ENCODE data around the gene MRPL12.
"Not testable (repeated sequence)": the region's sequence is repeated elsewhere in the genome, so short reads cannot be mapped to it uniquely, and the experiment has no call there.

MRPL12 gene

GRCh38 chr17:81666342-81667191, 36.6 kb upstream of the MRPL12 start, which contains the start of the genes CCDC137 and OXLD1:
TSS of gene CCDC137 (plus strand) at chr17:81666737. CDS start at chr17:81666767, 30 bp downstream.
TSS of gene OXLD1 (minus strand) at chr17:81666605. CDS start at chr17:81666577, 28 bp downstream.
- no peaks in the 10 kb centered on the region for H3K9me3 ChIP-seq (ENCODE audit: control insufficient read depth, insufficient read depth, low read depth, low read length)
- H3K27me3 ChIP-seq (ENCODE audit: control insufficient read depth, insufficient read depth, low read length), result no peaks in the 10 kb centered on the region
- H3K27ac ChIP-seq (ENCODE audit: low read depth, low read length), result peak within 1 kb of the TSS; percentile 94
- H3K9ac ChIP-seq (ENCODE audit: low read length), result peak within 1 kb of the TSS; percentile 99
- H3K4me1 ChIP-seq (ENCODE audit: control insufficient read depth, insufficient read depth, low read length), result peaks cover 15% of the 10 kb centered on the region
- H3K4me3 ChIP-seq (ENCODE audit: low read depth, low read length), result peak within 1 kb of the TSS; percentile 95
- peaks cover 50% of the 10 kb centered on the region for H3K36me3 ChIP-seq (ENCODE audit: control insufficient read depth, insufficient read depth, low read length)

GRCh38 chr17:81667754-81668153, 35.4 kb upstream of the MRPL12 start:
- no peak overlapping the region for H3K27ac ChIP-seq (ENCODE audit: low read depth, low read length)
- peaks cover 15% of the 10 kb centered on the region for H3K4me1 ChIP-seq (ENCODE audit: control insufficient read depth, insufficient read depth, low read length)
- peak overlapping the region; percentile 40 for H3K4me3 ChIP-seq (ENCODE audit: low read depth, low read length)
- H3K36me3 ChIP-seq (ENCODE audit: control insufficient read depth, insufficient read depth, low read length), result peaks cover 62% of the 10 kb centered on the region
- H3K9ac ChIP-seq (ENCODE audit: low read length), result no peak overlapping the region
- no peaks in the 10 kb centered on the region for H3K27me3 ChIP-seq (ENCODE audit: control insufficient read depth, insufficient read depth, low read length)
- no peaks in the 10 kb centered on the region for H3K9me3 ChIP-seq (ENCODE audit: control insufficient read depth, insufficient read depth, low read depth, low read length)

GRCh38 chr17:81672504-81672903, 30.7 kb upstream of the MRPL12 start:
- Histone ChIP-seq H3K36me3 (ENCODE audit: control insufficient read depth, insufficient read depth, low read length) (peaks cover 76% of the 10 kb centered on the region), H3K9me3 (ENCODE audit: control insufficient read depth, insufficient read depth, low read depth, low read length) (no peaks in the 10 kb centered on the region), H3K4me1 (ENCODE audit: control insufficient read depth, insufficient read depth, low read length) (0 out of 2 replicates have a peak, but pooled peaks cover 3% of the 10 kb centered on the region), H3K27me3 (ENCODE audit: control insufficient read depth, insufficient read depth, low read length) (no peaks in the 10 kb centered on the region), H3K27ac (ENCODE audit: low read depth, low read length) (no peak overlapping the region), H3K4me3 (ENCODE audit: low read depth, low read length) (no peak overlapping the region), H3K9ac (ENCODE audit: low read length) (no peak overlapping the region)

GRCh38 chr17:81672954-81673353, 30.2 kb upstream of the MRPL12 start:
- Histone ChIP-seq H3K36me3 (ENCODE audit: control insufficient read depth, insufficient read depth, low read length) (peaks cover 73% of the 10 kb centered on the region), H3K9ac (ENCODE audit: low read length) (no peak overlapping the region), H3K27me3 (ENCODE audit: control insufficient read depth, insufficient read depth, low read length) (no peaks in the 10 kb centered on the region), H3K4me1 (ENCODE audit: control insufficient read depth, insufficient read depth, low read length) (no peaks in the 10 kb centered on the region), H3K9me3 (ENCODE audit: control insufficient read depth, insufficient read depth, low read depth, low read length) (no peaks in the 10 kb centered on the region), H3K27ac (ENCODE audit: low read depth, low read length) (no peak overlapping the region), H3K4me3 (ENCODE audit: low read depth, low read length) (no peak overlapping the region)

GRCh38 chr17:81673561-81674258, 29.5 kb upstream of the MRPL12 start:
- Histone ChIP-seq H3K27me3 (ENCODE audit: control insufficient read depth, insufficient read depth, low read length) (no peaks in the 10 kb centered on the region), H3K4me3 (ENCODE audit: low read depth, low read length) (no peak overlapping the region), H3K27ac (ENCODE audit: low read depth, low read length) (no peak overlapping the region), H3K4me1 (ENCODE audit: control insufficient read depth, insufficient read depth, low read length) (no peaks in the 10 kb centered on the region), H3K36me3 (ENCODE audit: control insufficient read depth, insufficient read depth, low read length) (peaks cover 66% of the 10 kb centered on the region), H3K9ac (ENCODE audit: low read length) (no peak overlapping the region), H3K9me3 (ENCODE audit: control insufficient read depth, insufficient read depth, low read depth, low read length) (no peaks in the 10 kb centered on the region)

GRCh38 chr17:81675515-81676221, 27.5 kb upstream of the MRPL12 start:
- H3K4me3 ChIP-seq (ENCODE audit: low read depth, low read length); H3K9me3 ChIP-seq (ENCODE audit: control insufficient read depth, insufficient read depth, low read depth, low read length); H3K4me1 ChIP-seq (ENCODE audit: control insufficient read depth, insufficient read depth, low read length); H3K9ac ChIP-seq (ENCODE audit: low read length); H3K27ac ChIP-seq (ENCODE audit: low read depth, low read length); H3K27me3 ChIP-seq (ENCODE audit: control insufficient read depth, insufficient read depth, low read length): not testable (repeated sequence)
- H3K36me3 ChIP-seq (ENCODE audit: control insufficient read depth, insufficient read depth, low read length), result peaks cover 47% of the 10 kb centered on the region

GRCh38 chr17:81676906-81677305, 26.3 kb upstream of the MRPL12 start:
- Histone ChIP-seq H3K9ac (ENCODE audit: low read length) (no peak overlapping the region), H3K4me1 (ENCODE audit: control insufficient read depth, insufficient read depth, low read length) (no peaks in the 10 kb centered on the region), H3K9me3 (ENCODE audit: control insufficient read depth, insufficient read depth, low read depth, low read length) (no peaks in the 10 kb centered on the region), H3K27me3 (ENCODE audit: control insufficient read depth, insufficient read depth, low read length) (no peaks in the 10 kb centered on the region), H3K36me3 (ENCODE audit: control insufficient read depth, insufficient read depth, low read length) (peaks cover 44% of the 10 kb centered on the region), H3K27ac (ENCODE audit: low read depth, low read length) (no peak overlapping the region), H3K4me3 (ENCODE audit: low read depth, low read length) (no peak overlapping the region)

GRCh38 chr17:81680150-81680549, 23.0 kb upstream of the MRPL12 start:
- Histone ChIP-seq H3K9ac (ENCODE audit: low read length) (no peak overlapping the region), H3K27ac (ENCODE audit: low read depth, low read length) (no peak overlapping the region), H3K9me3 (ENCODE audit: control insufficient read depth, insufficient read depth, low read depth, low read length) (no peaks in the 10 kb centered on the region), H3K36me3 (ENCODE audit: control insufficient read depth, insufficient read depth, low read length) (peaks cover 14% of the 10 kb centered on the region), H3K27me3 (ENCODE audit: control insufficient read depth, insufficient read depth, low read length) (no peaks in the 10 kb centered on the region), H3K4me3 (ENCODE audit: low read depth, low read length) (no peak overlapping the region), H3K4me1 (ENCODE audit: control insufficient read depth, insufficient read depth, low read length) (peaks cover 12% of the 10 kb centered on the region)

- no peaks in the 10 kb centered on the region for H3K27me3 ChIP-seq (ENCODE audit: control insufficient read depth, insufficient read depth, low read length)
- peaks cover 25% of the 10 kb centered on the region for H3K36me3 ChIP-seq (ENCODE audit: control insufficient read depth, insufficient read depth, low read length)
- no peak overlapping the region for H3K4me3 ChIP-seq (ENCODE audit: low read depth, low read length)
- H3K9me3 ChIP-seq (ENCODE audit: control insufficient read depth, insufficient read depth, low read depth, low read length), result no peaks in the 10 kb centered on the region
- no peak overlapping the region for H3K27ac ChIP-seq (ENCODE audit: low read depth, low read length)
- H3K9ac ChIP-seq (ENCODE audit: low read length), result no peak overlapping the region
- peaks cover 14% of the 10 kb centered on the region for H3K4me1 ChIP-seq (ENCODE audit: control insufficient read depth, insufficient read depth, low read length)
Observed at GRCh38 chr17:81681672-81682071, 21.5 kb upstream of the MRPL12 start.

GRCh38 chr17:81682565-81683207, 20.5 kb upstream of the MRPL12 start:
- H3K9me3 ChIP-seq (ENCODE audit: control insufficient read depth, insufficient read depth, low read depth, low read length), result no peaks in the 10 kb centered on the region
- peaks cover 14% of the 10 kb centered on the region for H3K4me1 ChIP-seq (ENCODE audit: control insufficient read depth, insufficient read depth, low read length)
- H3K27me3 ChIP-seq (ENCODE audit: control insufficient read depth, insufficient read depth, low read length), result no peaks in the 10 kb centered on the region
- H3K9ac ChIP-seq (ENCODE audit: low read length), result peak overlapping the region; percentile 90
- H3K27ac ChIP-seq (ENCODE audit: low read depth, low read length), result peak overlapping the region; percentile 83; the same call in 1 of the 2 replicates
- peaks cover 35% of the 10 kb centered on the region for H3K36me3 ChIP-seq (ENCODE audit: control insufficient read depth, insufficient read depth, low read length)
- H3K4me3 ChIP-seq (ENCODE audit: low read depth, low read length), result peak overlapping the region; percentile 98

All from HUES6 (cell line).